Activated CD8-positive, alpha-beta memory T cell treated with anti-CD3 and anti-CD28 coated beads for 1 hour (primary cell): Measurements from ENCODE around the gene LEP.
"Not testable (repeated sequence)": the region's sequence is repeated elsewhere in the genome, so short reads cannot be mapped to it uniquely, and the experiment has no call there.

Experiments
- DNase-seq, 2 donors: peaks; one replicate each; pipeline ENCODE4 v3.0.0-alpha.2; 2020; ENCODE audit warnings: low read depth in 1 of 2; ENCODE audit errors: extremely low read depth in 1 of 2

Gene LEP

DNA sequence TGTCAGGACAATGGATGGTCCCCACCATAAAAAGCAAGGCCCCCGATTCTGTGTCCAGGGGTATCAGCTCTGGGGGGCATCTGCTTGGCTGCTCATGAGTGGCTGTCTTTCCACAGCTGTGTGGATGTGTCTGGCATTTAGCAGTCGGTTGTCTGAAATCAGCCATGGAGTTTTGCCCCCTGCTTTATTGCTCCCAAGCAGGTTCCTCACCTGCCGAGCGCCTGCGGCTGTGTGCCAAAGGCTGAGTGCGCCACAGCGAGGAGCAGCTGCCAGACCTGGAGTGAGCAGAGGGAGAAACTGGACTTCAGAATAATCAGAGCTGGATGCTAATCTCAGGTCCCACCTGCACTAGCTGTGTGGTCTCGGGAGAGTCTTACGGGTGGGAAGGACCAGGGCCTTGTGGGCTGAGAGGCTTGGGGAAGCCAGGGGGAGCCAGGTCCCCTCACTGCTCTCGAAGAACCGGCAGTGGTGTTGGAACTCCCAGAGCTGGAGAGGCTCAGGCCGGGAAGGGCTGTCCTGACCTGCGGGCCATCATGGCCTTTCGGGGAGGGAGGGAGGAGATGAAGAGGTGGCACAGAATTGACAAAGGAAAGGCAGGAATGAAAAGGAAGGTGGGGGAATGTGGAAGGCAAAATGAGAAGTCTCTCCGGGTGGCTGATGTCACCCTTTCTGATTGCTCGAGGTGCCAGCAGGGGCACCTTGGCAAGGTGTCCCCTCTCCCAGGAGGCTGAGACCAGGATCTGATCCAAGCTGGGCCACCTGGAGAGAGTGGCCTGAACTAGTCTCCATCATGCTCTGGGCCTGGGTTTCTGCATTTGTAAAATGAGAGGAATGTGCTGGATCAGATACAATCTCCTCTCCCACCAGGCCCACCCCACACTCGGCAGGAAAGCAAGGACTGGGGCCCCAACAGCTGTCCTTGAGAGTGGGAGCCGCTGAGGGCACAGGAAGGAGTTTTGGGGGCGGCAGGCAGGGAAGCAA is 30.2 kb upstream of the LEP start:
- DNase-seq: no peak

DNA sequence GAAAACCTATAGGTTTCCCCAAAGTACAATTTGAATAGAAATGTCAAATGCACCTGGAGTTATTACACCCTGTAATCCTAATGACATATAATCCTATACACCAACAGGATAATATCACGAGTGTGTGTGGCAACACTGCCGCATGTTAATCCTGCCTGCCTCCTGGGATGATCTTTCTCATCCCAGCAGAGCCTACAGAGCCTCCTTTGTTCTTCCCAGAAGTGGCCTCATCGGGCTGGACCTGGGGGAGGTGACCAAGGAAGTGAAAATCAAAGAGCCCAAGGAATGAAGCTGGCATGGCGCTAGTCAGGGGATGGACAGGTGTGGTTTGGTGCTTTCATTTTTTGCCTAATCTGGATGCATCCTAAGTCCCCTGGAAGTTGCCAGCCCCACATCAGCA is 29.5 kb upstream of the LEP start:
- DNase-seq: no peak

DNA sequence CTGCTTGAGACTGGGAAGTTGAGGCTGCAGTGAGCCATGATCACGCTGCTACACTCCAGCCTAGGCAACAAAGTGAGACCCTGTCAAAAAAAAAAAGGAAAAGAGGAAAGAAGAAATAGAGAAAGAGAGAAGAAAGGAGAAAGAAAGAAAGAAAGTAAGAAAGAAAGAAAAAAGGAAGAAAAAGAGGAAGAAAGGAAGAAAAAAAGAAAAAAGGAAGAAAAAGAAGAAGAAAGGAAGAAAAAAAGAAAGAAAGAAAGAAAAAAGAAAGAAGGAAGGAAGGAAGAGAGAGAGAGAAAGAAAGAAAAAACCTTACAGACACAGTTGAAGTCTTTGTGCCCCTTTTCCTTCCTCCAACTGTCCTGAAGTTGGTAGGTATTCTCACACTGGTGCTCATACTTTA is 26.6 kb upstream of the LEP start:
- no peak for DNase-seq

DNA sequence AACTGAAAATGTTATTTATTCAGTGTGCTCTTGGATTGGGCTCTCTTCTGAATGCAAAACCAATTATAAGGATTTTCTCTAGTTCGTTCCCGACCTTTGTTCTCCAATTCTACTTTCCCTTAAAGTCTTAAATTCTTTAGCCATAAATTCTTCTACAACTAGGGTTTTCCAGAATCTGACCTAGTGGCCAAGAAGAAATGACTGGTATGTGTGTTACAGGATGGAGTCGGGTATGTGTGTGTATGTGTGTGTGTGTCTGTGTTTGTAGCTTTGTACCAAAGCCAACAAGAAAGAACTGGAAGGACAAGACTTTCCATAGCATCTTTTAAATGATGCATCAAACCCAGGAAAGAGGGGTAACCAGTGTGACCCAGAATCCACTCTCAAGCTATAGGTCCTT is 25.8 kb upstream of the LEP start:
- no peak for DNase-seq

DNA sequence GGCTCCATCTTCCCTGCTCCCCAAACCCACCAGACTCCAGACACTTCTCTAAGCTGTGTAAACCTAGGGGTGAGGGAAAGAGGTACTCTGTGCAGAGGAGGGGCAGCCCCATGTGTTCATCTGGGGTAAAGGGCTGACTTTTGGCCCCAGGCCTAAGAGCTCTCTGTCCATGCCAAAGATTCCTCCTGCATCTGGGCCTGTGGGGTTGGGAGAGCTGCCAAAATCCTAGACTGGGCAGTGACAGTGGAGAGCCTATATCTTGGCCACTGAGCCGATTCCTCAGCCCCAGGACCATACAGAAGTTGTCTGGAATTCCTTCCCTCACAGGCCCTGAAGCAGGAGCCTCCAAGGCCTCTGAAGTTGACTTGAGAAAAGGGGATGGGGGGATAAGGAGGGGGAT is 25.3 kb upstream of the LEP start:
- DNase-seq: no peak

DNA sequence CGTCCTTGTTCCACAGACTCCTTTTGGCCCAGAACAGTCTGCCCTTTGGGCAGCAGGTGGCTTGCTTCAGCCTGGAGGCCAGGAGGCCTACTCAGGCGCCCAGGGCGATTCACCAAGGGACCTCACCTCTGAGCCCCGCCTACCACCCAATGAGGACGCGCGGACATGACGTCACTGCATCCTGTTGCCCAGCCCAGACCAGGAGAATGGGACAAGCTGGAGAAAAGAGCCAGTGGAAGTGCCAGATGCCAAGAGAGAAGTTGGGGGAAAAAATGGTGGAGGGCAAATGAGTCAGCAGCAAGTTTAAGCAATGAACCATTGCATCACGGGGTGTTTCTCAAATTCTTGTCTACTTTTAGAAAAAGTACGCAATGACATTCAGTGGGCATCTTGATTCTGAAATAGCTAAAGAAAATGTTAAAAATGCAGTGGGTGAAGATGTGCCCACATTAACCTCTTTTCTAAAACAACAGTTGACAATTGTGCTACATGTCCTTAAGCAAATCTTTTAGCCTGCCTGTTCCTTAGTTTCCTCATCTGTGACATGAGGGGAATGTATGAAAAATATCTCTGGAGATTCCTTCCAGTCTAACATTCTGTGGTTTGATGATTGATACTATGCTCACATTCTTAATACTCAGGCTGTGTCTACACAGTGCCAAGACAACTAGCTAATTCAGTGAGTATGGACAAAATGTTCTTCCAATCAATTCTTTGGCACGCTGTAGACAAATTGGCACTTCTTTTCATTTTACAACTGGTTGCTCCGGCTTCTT is 23.9 kb upstream of the LEP start:
- DNase-seq: no peak

DNA sequence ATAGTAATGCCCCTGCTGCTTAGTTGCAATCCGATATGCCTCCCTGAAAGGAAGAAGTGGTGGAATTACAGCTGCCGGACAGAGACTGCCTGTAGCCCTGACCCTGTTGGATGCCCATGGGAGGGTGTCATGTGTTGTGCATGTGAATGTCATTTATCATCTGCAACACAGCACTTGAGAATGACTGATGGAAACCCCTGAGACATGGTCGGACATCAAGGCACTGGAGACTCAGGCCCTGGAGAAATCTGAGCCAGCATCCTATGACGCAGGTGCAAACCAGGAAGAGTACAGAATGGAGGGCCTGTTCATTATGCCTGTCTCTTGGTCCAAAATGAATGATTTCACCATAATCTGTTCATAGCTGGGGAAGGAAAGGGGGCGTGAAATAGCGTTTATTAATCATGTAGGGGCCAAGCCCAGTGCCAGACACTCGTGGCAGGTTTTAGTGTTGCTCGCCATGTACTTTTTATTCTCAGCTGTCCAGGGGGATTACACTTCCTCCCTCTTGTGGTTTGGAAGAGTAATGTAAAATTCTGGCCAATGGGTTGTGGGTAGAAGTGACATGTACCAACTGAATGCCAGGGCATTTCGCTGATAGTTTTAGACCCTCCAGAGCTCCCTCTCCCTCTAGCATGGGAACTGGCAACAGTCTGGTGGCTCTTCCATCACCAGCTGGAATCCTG is 23.0 kb upstream of the LEP start:
- DNase-seq: no peak

DNA sequence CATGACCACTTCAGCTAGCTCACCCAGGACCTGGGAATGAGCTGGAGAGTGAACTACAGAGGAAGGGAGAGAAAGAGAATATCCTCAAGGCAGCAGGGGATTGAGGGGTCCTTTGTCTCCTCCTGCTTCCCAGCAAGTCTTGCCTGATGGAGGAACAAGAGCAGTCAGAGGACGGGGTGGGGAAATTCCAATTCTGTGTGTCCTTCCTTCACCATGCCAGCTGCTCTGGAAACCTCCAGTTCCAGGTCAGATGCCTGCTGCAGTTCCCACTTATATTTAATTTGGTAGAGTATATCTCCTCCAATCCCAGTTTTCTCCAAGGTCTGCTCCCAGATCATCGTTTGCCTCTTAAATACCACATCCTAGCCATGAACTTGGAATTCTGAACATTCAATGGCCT is 21.4 kb upstream of the LEP start:
- DNase-seq: no peak

DNA sequence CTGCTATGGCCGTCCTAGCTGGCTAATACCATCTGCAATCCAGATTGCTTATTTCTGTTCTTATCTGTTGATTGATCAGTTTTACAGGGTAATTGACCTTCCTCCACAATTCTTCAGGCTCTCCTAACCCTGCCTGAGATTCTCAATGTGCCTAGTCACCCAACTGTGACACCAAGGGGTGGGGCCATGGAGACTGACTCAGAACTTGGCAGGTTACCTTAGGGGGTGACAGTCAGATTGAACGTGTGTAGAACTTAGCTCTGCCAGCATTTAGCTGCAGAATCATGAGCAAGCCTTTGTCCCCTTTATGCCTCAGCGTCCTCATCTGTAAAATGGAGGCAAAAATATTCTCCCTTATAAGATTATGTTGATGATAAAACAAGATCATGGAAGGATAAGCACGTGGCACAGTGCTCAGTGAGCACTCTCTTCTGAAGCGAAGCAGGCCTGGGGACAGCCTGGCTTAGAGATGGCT is 19.1 kb upstream of the LEP start:
- DNase-seq: no peak

DNA sequence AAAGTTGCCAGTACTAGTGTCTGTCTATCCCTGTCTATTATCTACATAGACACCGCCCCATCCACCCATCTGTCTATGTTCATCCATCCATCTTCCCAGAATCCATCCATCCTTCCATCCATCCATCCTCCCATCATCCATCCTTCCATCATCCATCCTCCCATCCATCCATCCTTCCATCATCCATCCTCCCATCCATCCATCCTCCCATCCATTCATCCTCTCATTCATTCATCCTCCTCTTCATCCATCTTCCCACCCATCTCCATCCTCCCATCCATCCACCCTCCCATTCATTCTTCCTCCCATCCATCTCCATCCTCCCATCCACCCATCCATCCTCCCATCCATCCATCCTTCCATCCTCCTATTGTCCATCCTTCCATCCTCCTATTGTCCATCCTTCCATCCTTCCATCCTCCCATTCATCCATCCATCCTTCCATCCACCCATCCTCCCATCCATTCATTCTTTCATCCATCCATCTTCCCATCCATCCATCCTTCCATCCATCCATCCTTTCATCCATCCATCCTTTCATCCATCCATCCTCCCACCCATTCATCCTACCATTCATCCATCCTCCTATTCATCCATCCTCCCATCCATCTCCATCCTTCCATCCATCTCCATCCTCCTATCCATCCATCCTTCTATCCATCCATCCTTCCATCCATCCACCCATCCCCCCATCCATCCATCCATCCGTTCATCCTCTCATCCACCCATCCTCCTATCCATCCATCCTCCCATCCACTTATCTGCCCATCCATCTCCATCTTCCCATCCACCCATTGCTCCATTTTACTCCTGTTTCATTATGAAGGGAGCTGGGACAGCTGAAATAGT is 14.7 kb upstream of the LEP start:
- DNase-seq: no peak

DNA sequence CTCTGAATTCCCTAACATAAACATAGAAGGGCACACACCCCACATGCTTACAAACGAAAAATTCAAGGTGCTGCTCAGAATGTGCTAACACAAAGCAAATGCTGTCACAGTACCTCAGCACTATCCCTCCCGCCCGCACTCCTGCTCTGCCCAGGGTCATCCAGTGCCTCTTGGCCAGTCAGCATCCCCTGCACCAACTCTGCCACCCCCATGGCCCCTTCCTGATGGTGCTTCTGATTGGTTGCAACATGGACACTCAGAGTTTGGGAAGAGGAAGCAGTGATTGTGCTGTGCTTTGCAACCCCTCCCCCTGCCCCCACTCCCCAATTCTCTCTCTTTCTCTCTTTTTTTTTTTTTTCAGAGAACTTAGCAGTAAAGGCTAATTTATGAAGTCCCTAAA is 13.8 kb upstream of the LEP start:
- DNase-seq: no peak

DNA sequence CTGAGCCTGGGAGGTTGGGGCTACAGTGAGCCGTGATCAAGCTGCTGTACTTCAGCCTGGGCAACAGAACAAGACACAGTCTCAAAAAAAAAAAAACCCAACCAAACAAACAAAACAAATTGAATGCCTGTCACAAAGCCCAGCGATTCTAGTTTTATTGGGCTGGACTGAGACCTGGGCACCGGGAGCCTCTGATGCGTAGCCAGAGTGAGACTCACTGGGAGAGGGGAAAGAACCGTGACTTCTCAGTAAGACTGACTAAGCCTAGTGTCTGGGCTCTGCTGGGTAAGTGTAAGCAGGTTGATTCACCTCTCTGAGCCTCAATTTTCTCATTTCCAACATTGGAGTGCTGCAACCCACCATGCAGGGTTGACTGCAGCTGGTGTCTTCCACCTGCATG is 10.1 kb upstream of the LEP start:
- no peak for DNase-seq

DNA sequence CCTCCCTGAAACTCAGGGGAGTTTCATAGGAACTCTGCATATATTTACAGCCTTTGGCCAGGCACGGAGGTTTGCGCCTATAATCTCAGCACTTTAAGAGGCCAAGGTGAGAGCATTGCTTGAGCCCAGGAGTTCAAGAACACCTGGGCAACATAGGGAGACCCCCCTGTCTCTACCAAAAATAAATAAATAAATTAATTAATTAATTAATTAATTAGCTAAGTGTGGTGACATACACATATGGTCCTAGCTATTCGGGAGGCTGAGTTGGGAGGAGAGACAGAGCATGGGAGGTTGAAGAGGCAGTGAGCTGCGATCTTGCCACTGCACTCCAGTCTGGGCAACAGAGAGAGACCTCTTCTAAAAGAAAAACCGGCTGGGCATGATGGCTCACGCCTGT is 9.4 kb upstream of the LEP start:
- no peak for DNase-seq

DNA sequence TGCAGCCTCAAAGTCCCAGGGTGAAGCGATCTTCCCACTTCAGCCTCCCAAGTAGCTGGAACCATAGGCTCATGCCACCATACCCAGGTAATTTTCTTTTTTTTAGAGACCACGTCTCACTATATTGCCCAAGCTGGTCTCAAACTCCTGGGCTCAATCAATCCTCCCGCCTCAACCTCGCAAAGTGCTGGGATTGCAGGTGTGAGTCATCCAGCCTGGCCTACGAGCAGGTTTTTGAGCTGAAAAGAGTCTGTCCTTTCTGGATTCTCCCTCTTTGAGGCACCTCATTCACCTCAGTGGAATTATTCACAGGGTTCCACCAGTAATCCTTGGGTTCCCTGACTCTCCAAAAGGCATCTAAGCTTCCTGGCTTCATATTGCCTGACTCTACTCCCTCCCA is 7.6 kb upstream of the LEP start:
- no peak for DNase-seq

DNA sequence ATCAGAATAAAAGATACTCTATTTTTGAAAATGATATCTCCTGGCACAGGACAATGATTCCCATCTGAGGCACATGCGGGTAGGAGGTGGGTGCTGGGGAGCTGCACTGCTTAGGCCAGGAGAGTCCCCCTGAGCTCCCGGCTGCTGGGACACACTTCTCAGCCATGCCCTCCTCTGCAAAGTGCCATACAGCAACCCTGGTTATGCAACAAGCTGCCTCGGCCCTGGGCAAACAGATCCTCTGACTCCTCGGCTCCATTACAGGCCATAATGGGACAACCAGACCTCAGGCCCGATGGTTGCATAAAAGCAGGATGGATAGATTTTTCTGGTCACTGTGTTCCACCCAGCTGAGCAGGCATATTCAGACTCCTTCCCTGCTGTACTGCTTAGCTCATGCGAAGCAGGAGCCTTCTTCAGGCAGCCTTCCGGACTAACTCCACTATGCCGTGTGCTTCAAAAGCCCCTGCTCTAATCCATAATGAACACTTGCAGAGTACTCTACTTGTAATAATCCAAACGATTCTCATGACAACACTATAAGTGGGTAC is 6.5 kb upstream of the LEP start:
- DNase-seq: no peak

DNA sequence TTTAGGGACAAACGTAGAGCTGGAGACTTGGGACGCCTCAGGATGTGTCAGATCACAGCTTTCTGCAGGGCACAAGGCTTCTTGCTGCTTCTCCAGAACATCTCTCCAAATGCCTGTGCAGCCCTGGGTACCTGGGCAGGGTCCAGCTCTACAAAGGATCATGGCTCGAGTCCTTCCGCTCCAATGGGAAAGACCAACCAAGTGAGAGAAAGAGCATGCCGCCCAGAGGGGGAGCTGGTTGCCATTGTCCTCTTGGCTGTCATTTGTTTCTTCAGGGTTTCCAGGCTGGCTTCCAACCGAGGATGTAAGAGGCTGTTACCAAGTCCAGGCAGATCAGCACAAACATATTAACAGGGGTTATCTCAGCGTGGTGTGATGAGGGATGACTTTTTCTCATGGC is 5.6 kb upstream of the LEP start:
- DNase-seq: no peak

DNA sequence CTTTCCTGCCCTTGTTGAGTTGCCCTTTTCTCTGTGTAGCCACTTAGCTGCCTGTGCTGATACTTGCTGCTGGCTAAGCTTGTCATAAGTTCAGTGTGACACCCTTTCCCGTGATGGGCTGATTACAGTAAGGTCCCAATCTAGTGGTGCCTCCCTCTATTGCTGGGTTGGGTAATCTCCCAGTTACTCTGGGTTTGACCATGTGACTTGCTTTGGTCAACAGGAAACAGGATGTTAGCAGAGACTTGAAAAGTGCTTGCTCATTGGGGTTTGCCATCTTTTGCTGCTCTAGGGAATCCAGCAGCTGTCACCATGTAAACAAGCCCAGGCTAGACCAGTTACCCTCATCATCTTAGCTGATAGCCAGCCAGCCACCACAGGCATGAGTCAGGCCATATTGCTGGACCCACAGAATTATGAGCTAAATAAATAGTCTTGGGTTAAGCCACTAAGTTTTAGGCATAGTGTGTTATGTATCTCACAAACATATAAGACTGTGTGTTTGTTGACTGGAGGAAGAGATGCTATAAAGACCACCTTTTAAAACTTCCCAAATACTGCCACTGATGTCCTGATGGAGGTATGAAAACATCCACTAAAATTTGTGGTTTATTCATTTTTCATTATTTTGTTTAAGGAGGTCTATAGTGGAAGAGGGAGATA is 4.0 kb upstream of the LEP start:
- DNase-seq: no peak

DNA sequence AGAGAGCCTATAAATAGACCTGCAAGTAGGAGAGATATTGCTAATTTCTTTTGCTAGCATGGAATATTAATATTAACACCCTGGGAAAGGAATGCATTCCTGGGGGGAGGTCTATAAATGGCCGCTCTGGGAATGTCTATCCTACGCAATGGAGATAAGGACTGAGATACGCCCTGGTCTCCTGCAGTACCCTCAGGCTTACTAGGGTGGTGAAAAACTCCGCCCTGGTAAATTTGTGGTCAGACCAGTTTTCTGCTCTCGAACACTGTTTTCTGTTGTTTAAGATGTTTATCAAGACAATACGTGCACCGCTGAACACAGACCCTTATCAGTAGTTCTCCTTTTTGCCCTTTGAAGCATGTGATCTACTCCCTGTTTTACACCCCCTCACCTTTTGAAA is 1.9 kb upstream of the LEP start:
- DNase-seq: not testable (repeated sequence)

DNA sequence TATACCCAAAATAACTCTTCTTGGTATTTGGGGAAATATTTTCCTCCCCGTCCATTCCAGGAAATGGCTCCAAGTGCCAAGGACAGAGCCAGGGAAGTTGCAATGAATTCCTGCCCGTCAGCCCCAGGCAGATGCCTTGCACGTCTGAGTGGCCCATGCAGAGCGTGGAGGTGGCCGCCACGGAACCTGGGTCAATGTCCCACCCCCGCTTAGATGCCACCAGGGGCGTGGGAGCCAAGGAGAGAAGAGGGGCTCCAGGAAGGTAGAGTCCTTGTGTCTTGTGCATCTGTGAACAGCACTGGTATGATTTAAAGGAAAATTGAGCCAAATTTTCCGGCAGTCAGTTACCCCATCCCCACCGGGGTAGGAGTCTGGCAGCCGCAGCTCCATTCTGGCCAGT is 1.6 kb downstream of the LEP start:
- DNase-seq: no peak

DNA sequence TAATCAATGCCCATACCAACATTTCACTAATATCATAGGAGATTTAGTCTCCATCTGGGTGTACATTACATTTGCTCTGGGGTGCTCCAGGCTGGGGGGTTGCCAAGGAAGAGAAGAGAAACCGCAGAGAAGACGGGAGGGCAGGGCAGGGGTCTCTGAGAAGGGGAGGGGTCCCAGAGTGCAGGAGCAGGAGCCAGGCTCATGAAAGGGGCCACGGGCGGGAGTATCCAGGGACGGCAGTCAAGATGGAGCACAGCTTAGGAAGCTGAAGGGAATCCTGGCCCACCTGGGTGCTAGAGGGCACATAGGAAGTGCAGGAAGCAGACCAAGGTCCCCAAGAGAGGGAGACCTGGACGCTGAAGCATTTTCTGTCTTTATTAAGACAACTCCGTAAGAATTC is 2.2 kb downstream of the LEP start:
- DNase-seq: no peak
